K562 (cell line): Measurements from ENCODE around the gene RGS19.

Source experiments
- ADNP ChIP-seq: fragments of 200-800 bp; sonication (Bioruptor generic); IDR thresholded peaks from 2 replicates; pipeline ENCODE4 v1.6.1; 2016; ENCODE audit warnings: missing genetic modification characterization, missing compliant biosample characterization
- CHD4 ChIP-seq: fragments of 200-600 bp; sonication (generic); IDR thresholded peaks from 3 replicates; pipeline ENCODE4 v1.6.1; 2012; ENCODE audit warnings: low read depth, mild to moderate bottlenecking, mixed read lengths, low read length, inconsistent platforms; ENCODE audit not compliant: insufficient read depth, insufficient replicate concordance, poor library complexity, severe bottlenecking
- DACH1 ChIP-seq: fragments of 450-650 bp; IDR thresholded peaks from 2 replicates; pipeline ENCODE4 v1.6.1; 2018; ENCODE audit not compliant: partially characterized antibody
- ETV6 ChIP-seq, 3 experiments: fragments of 150-350 bp in 1 of 3; sonication (generic) in 1 of 3; formaldehyde crosslinking in 1 of 3; IDR thresholded peaks; 2 replicates each; pipeline versions ENCODE4 v1.6.1 to v1.8.0; 2014 to 2022; ENCODE audit warnings: borderline replicate concordance in 2 of 3, low read depth in 2 of 3, antibody characterized with exemption in 1 of 3, low read length in 1 of 3, mild to moderate bottlenecking in 1 of 3, missing genetic modification reagents in 1 of 3
- NCOA2 ChIP-seq, 2 experiments: fragments of 450-650 bp; IDR thresholded peaks; 2 replicates each; pipeline ENCODE4 v1.6.1; 2018; ENCODE audit warnings: mild to moderate bottlenecking in 2 of 2, moderate library complexity in 1 of 2; ENCODE audit not compliant: partially characterized antibody in 2 of 2
- POLR2A ChIP-seq: fragments of 450-650 bp; conservative IDR thresholded peaks from 2 replicates; pipeline ENCODE4 v1.6.1; 2016
- TAF1 ChIP-seq: IDR thresholded peaks from 2 replicates; pipeline ENCODE4 v1.6.1; 2011; ENCODE audit warnings: mild to moderate bottlenecking, low read length, moderate library complexity; ENCODE audit not compliant: insufficient read depth, control insufficient read depth, severe bottlenecking; ENCODE audit errors: extremely low read depth
- ZNF239 ChIP-seq: fragments of 250-450 bp; sonication (Bioruptor Pico); IDR thresholded peaks from 2 replicates; pipeline ENCODE4 v1.4.0; 2020; ENCODE audit warnings: mild to moderate bottlenecking
- ZNF589 ChIP-seq: fragments of 200-800 bp; sonication (Bioruptor generic); IDR thresholded peaks from 2 replicates; pipeline ENCODE4 v1.6.1; 2016; ENCODE audit warnings: low read depth, missing genetic modification characterization, missing compliant biosample characterization
- ZNF717 ChIP-seq: fragments of 250-450 bp; sonication (Bioruptor Pico); IDR thresholded peaks from 2 replicates; pipeline ENCODE4 v1.5.0; 2021
- TF ChIP-seq, protein P1 (sequence below), 3 experiments: IDR thresholded peaks in 2 of 3; conservative IDR thresholded peaks in 1 of 3; 2 replicates each; pipeline ENCODE4 v1.5.1; 2011 to 2012; ENCODE audit warnings: low read length in 3 of 3, mild to moderate bottlenecking in 3 of 3, control low read depth in 2 of 3, improper control_type of control experiment in 1 of 3, inconsistent platforms in 1 of 3, low read depth in 1 of 3, mixed read lengths in 1 of 3, moderate library complexity in 1 of 3; ENCODE audit not compliant: insufficient read depth in 2 of 3

DNA sequence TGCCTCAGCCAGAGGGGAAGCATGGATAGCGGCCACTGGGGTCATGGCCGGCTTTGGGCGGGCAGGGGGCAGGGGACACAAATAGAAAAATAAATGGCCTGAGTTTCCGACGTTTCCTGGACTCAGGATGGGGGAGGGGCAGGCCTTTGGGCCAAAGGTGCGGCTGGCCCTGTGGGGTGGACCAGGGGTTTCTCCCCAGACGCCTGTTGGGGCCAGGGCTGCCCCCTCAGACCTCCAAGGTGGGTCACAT lies 22.8 kb downstream of the RGS19 start:
- TF ChIP-seq ETV6 (IDR thresholded peaks at IDR 0.05; ENCODE audit: borderline replicate concordance in 1 of 2, low read depth in 2 of 2, low read length in 1 of 2): no peak
- no peak for TF ChIP-seq ETV6 (CRISPR knock-in tag; IDR thresholded peaks at IDR 0.05; ENCODE audit: borderline replicate concordance)
- no peak for TF ChIP-seq ZNF239 (CRISPR knock-in tag)
- TF ChIP-seq, protein P1, sequence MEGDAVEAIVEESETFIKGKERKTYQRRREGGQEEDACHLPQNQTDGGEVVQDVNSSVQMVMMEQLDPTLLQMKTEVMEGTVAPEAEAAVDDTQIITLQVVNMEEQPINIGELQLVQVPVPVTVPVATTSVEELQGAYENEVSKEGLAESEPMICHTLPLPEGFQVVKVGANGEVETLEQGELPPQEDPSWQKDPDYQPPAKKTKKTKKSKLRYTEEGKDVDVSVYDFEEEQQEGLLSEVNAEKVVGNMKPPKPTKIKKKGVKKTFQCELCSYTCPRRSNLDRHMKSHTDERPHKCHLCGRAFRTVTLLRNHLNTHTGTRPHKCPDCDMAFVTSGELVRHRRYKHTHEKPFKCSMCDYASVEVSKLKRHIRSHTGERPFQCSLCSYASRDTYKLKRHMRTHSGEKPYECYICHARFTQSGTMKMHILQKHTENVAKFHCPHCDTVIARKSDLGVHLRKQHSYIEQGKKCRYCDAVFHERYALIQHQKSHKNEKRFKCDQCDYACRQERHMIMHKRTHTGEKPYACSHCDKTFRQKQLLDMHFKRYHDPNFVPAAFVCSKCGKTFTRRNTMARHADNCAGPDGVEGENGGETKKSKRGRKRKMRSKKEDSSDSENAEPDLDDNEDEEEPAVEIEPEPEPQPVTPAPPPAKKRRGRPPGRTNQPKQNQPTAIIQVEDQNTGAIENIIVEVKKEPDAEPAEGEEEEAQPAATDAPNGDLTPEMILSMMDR (IDR thresholded peaks at IDR 0.05 in 2 of 3, conservative IDR thresholded peaks at IDR 0.05 in 1 of 3; ENCODE audit: insufficient read depth in 2 of 3, low read depth in 1 of 3, low read length in 3 of 3): no peak
- no peak for TF ChIP-seq DACH1
- no peak for TF ChIP-seq TAF1
- no peak for TF ChIP-seq ZNF717 (CRISPR knock-in tag)
- no peak for TF ChIP-seq NCOA2 (IDR thresholded peaks at IDR 0.05; ENCODE audit: partially characterized antibody in 2 of 2)
- TF ChIP-seq CHD4: no peak
- TF ChIP-seq ADNP (tag): no peak
- no peak for TF ChIP-seq ZNF589 (CRISPR knock-in tag)
- no peak for TF ChIP-seq POLR2A
